WI38 (cell line): ENCODE measurements around the gene B3GAT1.

Source experiments
- H3K4me3 ChIP-seq: 2 replicates; pipeline ENCODE4 v1.5.1; 2011; ENCODE audit warnings: low read depth, mild to moderate bottlenecking, control low read depth, low read length
- TF ChIP-seq, protein P1 (sequence below): IDR thresholded peaks from 2 replicates; pipeline ENCODE4 v1.5.1; 2012; ENCODE audit warnings: low read depth, mild to moderate bottlenecking, control low read depth, low read length

Gene B3GAT1

GRCh38 chr11:134370526-134371435 lies 41.3 kb downstream of the B3GAT1 start:
- TF ChIP-seq, protein P1, sequence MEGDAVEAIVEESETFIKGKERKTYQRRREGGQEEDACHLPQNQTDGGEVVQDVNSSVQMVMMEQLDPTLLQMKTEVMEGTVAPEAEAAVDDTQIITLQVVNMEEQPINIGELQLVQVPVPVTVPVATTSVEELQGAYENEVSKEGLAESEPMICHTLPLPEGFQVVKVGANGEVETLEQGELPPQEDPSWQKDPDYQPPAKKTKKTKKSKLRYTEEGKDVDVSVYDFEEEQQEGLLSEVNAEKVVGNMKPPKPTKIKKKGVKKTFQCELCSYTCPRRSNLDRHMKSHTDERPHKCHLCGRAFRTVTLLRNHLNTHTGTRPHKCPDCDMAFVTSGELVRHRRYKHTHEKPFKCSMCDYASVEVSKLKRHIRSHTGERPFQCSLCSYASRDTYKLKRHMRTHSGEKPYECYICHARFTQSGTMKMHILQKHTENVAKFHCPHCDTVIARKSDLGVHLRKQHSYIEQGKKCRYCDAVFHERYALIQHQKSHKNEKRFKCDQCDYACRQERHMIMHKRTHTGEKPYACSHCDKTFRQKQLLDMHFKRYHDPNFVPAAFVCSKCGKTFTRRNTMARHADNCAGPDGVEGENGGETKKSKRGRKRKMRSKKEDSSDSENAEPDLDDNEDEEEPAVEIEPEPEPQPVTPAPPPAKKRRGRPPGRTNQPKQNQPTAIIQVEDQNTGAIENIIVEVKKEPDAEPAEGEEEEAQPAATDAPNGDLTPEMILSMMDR, result no peak
- no peak overlapping the region for H3K4me3 ChIP-seq

DNA sequence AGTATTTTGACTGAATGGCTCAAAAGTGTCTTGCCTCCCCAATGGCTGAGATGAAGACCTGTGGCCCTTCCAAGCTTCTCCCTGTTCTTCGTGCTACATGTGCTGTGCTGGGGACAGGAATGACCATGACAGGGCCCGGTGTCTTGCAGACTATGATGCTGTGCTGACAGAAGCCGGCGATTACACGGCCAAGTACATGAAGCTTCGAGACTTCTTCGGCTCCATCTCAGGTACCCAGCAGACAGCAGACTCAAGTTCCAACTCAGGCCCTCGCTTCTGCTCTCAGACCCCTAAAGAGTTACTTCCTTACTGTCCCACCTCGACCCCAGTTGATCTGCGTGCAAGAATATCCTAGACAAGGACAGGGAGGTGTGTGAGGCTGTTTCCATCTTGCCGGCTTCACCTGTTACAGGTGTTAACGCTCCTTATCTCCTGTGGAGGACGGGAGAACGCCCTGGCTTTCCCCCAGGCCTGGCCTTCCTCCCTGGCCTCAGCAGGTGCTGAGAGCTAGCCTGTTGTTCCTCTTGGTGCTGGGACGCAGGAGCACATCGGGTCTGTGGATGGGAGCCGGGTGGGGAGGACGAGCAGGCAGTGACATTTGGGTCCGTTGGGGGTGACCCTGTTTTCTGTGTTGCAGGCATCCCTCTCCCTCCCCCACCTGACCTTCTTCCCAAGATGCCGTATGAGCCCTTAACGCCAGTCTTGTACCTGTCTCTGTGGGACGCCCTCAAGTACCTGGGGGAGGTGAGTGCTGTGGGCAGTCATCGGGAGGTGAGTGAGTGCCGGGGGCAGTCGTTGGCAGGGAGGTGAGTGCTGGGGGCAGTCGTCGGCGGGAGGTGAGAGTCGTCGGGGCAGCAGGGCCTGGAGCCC lies 42.2 kb downstream of the B3GAT1 start:
- TF ChIP-seq, protein P1, result no peak
- no peak overlapping the region for H3K4me3 ChIP-seq

- H3K4me3 ChIP-seq, result no peak overlapping the region
- TF ChIP-seq, protein P1, result no peak
These were observed 44.3 kb downstream of the B3GAT1 start for GRCh38 chr11:134367781-134368180.

GRCh38 chr11:134366254-134366653 lies 45.8 kb downstream of the B3GAT1 start:
- TF ChIP-seq, protein P1, result no peak
- H3K4me3 ChIP-seq, result no peak overlapping the region

DNA sequence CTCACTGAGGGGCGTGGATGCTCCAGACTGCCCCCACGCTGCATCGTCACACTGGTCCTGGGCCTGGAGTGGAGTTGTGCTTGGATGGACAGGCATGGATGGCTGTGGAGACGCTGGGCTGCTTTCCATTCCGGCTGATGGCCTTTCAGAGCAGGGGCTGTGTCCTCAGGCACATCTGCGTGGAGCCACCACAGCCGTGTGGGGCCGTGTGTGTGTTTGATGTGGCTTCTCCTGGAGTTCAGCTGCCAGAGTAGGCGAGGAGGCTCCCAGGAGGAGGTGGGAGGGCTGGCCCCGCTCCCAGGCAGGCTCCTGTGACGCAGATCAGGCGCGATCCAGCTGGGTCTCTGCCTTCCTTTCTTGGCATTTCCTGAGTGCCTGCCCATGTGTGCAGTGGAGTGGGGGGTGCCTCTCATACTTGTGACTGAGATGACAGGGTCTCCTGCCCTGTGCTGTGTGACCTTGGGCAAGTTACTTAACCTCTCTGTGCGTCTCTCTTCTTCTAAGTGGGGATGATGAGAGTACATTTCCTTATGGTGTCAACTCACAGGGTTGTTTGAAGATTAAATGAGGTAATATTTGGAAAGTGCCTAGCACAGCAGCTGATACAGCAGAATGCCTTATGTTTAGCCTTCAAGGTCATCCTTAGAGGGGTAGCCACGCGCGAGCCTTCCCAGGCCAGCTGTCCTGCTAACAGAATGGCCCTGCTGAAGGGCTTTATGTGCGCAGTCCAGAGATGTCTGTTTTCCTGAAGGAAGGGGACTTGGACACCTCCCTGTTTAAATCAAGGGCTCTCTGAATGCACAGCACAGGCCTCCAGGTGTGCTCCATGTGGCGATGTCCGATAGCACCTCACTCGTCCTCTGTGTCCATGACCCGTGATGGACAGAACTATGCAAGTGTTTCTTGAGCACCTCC lies 46.8 kb downstream of the B3GAT1 start:
- H3K4me3 ChIP-seq, result no peak overlapping the region
- TF ChIP-seq, protein P1, result no peak

- H3K4me3 ChIP-seq, result no peak overlapping the region
- TF ChIP-seq, protein P1, result no peak
These were observed 47.8 kb downstream of the B3GAT1 start for GRCh38 chr11:134364261-134364660.
